ENCODE data around the gene RARS1.
"Not testable (repeated sequence)": the region's sequence is repeated elsewhere in the genome, so short reads cannot be mapped to it uniquely, and the experiment has no call there.

Gene RARS1

DNA sequence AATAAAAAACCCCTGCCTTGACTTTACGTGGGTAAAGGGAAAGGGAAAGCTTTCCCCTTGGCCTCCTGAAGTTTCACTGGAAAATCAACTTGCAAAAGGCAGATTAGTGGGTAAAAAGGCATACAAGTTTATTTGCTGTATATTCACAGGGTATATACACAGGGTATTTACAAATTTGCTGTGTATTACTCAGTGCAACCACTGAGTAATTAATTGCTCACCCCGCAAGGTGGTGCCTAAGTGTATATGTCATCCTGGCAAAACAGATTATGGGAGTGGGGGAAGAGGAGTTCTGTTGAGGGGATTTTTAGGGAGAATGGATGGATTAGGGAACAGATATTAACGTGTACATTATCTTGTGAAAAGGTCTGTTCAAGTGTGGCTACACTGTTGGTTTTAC lies 7.1 kb upstream of the RARS1 start:
- in situ Hi-C loops (cut with HindIII; ENCODE audit: low sequenced_read_pairs) = loop anchor here (10.0 kb wide), 1 partner anchor 204 kb away; no protein-coding TSS in a partner anchor

DNA sequence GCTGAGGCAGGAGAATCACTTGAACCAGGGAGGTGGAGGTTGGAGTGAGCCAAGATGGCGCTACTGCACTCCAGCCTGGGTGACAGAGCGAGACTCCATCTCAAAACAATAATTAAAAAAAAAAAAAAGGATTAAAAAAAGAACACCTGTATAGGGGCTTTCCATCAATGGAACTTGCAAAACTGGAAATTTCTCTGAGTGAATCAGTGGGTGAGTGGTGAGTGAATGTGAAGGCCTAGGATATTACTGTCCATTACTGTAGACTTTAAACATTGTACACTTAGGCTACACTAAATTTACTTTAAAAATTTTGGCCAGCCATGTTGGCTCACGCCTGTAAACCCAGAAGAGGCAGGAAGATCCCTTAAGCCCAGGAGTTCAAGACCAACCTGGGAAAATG lies 5.7 kb upstream of the RARS1 start:
- in situ Hi-C loops (cut with HindIII; ENCODE audit: low sequenced_read_pairs) = no loop called here

DNA sequence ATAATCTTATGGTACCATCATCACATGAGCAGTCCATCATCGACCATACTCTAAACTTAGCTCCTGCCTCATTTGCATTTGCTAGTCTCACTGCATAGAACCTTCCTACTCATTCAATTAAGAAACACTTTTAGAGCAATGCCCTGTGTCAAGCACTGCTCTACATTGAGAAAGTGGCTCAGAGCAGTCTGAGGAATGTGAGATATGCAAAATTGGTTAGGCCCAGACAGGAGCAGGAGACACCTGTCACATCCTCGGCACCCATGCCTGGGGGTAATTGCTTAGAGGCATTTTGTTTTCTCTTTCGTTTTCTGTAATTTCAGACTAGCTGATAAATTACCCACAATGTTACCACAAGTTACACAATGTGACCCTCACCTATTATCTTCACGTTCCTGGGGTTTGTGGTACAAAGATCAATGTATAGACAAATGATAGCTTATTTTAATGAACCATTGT lies 4.9 kb upstream of the RARS1 start:
- in situ Hi-C loops (cut with HindIII; ENCODE audit: low sequenced_read_pairs) = no loop called here

DNA sequence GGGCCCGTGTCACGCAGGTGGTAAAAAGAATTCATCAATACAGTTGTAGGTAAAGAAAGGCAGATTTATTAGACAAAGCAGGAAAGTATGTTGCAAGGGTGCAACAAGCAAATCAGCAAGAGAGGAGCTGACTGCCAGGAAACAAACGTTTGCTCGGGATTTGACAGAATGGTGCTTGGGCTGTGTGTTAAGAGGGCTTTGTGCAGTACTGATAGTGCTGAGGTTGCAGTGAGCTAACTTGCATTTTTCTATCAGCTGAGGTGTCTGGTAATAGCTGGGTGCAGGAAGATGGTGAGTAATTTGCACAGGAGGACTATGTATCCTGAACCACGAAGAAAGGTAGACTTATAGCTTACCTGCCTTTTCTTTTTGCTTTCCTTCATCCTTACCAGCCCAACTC lies 3.9 kb upstream of the RARS1 start:
- in situ Hi-C loops (cut with HindIII; ENCODE audit: low sequenced_read_pairs) = no loop called here

DNA sequence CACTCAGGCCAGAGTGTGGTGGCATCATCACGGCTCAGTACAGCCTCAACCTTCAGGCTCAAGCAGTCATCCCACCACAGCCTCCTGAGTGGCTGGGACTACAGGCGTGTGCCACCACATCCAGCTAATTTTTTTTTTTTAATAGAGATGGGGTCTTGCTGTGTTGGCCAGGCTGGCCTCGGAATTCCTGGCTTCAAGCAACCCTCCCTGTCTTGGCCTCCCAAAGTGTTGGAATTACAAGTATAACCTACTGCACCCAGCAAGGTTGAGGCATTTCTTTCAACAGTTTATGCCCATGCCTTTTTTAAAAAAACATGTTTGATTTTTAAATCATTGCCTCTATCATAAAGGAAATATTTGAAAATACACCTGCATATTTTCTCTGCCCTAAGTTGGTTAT lies 2.8 kb downstream of the RARS1 start:
- in situ Hi-C loops (cut with HindIII; ENCODE audit: low sequenced_read_pairs) = loop anchor here (5.0 kb wide), 1 partner anchor 77 kb away; no protein-coding TSS in a partner anchor

DNA sequence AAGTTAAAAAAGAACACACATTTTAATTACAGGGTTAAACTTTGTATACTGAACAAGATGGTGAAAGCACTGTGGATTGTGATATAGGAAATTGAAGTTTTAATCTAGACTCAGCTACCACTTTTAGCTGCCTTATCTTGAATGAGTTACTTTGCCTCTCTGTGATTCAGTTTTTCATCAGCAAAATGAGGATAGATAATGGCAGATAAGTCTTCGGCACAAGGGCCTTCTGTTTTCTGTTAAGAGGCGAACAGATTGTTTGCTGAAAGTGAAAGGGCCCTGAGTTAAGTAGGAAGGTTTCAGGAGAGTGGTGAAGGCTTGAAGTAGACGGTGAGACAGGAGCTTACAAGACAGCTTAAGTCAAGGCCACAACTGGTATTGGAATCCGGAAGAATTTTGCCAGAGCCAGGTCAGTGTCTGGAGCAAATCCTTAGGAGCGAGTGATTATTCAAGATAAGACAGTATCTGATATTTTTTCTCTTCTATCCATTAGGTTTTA lies 7.8 kb downstream of the RARS1 start:
- in situ Hi-C loops (cut with HindIII; ENCODE audit: low sequenced_read_pairs) = no loop called here

DNA sequence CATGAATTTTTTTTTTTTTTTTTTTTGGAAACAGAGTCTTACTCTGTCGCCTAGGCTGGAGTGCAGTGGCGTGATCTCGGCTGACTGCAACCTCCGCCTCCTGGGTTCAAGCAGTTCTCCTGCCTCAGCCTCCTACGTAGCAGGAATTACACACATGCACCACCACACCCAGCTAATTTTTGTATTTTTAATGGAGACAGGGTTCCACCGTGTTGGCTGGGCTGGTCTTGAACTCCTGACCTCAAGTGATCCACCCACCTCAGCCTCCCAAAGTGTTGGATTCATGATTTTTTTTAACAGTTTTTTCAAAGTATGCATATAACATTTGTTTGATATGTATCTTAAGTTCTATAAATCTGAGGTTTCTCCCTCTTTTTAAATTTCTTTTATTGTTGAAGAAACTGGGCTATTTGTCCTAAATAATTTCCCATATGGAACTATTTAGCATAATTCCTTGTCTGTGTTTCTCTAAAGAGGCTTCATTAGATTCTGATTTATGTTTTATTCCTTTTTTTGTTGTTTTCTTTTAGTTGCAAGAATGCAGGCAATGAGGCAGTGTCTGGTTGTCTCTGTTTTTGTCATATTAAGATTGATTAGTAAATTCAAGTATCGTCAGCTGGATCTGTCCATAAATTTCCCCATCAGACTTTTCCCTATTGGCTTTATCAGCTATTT lies 16.4 kb downstream of the RARS1 start:
- in situ Hi-C loops (cut with HindIII; ENCODE audit: low sequenced_read_pairs) = no loop called here

DNA sequence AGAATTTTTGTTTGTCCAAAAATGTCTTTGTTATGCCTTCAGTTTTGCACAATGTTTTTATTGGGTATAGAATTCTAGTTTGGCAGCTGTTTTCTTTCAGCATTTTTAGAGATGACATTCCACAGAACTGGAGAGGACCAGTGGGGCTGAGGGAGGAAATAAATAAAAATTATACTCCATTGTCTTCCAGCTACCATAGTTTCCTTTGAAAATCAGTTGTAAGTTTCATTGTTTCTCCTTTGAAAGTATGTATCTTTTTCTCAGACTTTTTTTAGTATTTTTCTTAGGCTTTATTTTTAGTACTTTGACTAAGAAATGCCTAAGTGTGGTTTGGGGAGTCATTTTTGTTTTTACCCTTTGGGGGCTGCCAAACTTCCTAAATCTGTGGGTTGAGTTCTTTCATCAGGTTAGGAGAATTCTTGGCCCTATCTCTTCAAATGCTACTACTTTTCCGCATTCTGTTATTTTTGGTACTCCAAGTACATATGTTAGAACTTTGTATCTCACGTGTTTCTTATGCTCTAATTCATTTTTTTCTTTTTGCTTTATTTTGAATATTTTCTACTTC lies 27.7 kb downstream of the RARS1 start:
- in situ Hi-C loops (cut with HindIII; ENCODE audit: low sequenced_read_pairs) = no loop called here

DNA sequence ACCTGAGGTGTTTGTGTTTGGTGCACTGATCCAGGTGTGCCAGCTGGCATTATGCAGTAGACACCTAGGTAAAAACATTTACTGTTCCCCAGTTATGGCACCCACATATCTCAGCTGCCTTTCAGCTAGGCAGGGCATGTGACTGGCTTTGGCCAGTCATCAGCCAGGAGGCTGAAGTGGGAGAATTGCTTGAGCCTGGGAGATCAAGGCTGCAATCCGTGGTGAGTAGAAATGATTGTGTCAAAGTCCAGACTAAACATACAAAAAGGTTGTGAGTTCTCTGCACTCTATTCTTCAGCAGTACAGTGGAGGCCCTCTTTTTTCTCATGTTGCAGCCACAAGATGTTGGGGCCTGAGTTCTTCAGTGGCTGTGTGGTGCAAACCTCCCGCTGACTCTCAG lies 39.6 kb downstream of the RARS1 start:
- in situ Hi-C loops (cut with HindIII; ENCODE audit: low sequenced_read_pairs) = no loop called here

DNA sequence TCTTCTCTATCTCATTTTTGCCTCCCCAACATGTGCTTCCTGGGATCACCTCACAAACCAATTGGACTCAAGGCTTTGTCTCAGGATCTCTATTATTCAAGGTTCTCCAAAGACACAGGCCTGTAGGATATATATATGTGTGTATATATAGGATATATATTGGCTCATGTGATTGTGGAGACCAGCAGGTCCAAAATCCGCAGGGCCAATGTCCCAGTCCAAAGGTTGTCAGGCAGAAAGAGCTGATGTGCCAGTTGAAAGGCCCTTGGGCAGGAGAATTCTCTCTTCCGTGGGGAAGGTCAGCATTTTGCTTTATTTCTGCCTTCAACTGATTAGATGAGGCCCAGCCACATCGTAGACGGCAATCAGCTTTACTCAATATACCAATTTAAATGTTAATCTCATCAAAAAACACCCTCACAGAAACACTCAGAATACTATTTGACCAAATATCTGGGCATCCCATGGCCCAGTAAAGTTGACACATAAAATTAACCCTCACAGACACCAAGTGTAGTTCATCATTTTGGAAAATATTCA lies 41.6 kb downstream of the RARS1 start:
- in situ Hi-C loops (cut with HindIII; ENCODE audit: low sequenced_read_pairs) = no loop called here

DNA sequence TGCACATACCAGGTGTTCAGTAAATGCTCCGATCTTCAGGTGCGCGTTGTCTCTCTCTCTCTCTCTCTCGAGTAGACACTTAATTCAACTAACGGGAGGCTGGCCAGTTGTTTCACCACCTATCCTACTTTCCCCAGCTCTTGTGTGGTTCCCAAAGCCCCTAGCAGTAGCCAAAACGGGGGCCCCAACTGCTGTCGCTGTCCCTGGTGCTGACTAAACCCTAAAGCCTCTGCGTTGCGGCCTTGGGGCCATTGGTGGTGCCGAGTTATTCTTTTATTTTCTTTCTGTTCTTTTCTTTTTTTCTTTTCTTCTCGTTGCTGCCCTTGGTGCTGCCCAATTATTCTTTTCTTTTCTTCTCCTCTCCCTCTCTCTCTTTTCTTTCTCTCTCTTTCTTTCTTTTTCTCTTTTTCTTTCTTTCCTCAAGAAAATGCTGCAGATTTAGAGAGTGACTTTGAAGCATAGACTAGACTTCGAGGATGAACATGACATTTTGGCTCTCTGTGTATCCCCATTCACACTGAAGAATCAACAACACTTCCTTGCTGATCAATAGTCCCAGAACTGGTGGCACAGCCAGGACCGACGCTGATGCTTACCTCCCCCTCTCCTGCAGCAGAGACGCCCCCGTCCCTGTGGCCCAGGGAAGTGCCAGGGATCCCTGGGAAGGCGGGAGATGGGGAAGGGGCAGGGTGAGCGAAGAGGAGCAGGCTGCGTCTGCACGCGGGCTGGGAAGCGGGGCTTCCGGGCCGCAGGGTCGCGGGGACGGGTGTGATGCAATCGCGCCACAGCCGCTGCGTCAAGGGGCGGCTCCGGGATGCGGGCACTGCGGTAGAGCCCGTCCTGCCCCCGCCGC lies 42.5 kb downstream of the RARS1 start, which contains the start of gene FBLL1:
FBLL1 (plus strand) TSS at position 785 of the 853 bp plus-strand sequence. CDS start 200 bp downstream, outside the sequence.
- in situ Hi-C loops (cut with HindIII; ENCODE audit: low sequenced_read_pairs) = no loop called here

DNA sequence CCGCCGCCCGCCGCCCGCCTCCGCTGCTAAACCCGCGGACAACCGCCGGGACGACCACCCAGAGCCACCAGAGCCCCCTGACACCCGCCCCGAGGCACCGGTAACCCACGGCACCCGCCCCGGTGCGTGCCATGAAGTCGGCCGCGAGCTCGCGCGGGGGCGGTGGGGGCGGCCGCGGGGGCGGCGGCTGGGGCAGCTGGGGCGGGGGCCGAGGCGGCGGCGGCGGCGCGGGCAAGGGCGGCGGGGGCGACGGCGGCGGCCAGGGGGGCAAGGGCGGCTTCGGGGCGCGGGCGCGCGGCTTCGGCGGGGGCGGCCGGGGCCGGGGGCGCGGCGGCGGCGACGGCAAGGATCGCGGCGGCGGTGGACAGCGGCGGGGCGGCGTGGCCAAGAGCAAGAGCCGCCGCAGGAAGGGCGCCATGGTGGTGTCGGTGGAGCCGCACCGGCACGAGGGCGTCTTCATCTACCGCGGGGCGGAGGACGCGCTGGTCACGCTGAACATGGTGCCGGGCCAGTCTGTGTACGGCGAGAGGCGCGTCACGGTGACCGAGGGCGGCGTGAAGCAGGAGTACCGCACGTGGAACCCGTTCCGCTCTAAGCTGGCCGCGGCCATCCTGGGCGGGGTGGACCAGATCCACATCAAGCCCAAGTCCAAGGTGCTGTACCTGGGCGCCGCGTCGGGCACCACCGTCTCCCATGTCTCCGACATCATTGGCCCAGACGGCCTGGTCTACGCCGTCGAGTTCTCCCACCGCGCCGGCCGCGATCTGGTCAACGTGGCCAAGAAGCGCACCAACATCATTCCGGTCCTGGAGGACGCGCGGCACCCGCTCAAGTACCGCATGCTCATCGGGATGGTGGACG lies 43.3 kb downstream of the RARS1 start:
- in situ Hi-C loops (cut with HindIII; ENCODE audit: low sequenced_read_pairs) = no loop called here

DNA sequence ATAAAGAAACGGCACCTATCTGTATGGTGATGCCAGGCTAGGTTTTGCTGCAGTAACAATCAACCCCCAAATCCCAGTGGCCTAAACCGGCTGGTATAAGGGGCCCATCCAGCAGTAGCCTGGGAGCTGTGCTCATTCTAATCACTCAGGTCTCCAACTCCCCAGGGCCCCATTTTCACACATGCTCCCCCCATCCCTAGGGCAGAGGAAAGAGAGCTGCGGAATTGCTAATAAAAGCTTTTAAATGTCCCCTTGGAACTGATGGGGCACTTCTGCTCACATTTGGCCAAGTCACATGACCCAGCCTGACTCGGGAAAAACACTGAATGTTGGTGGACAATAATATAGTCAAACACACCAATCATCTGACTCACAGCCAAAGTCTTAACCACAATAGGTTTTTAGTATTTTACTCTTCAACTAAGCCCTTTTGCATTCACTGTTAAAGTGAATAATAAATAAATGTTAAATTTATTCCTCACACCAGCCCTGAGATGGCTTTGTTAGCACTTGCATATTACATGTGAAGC lies 44.4 kb downstream of the RARS1 start:
- in situ Hi-C loops (cut with HindIII; ENCODE audit: low sequenced_read_pairs) = no loop called here

DNA sequence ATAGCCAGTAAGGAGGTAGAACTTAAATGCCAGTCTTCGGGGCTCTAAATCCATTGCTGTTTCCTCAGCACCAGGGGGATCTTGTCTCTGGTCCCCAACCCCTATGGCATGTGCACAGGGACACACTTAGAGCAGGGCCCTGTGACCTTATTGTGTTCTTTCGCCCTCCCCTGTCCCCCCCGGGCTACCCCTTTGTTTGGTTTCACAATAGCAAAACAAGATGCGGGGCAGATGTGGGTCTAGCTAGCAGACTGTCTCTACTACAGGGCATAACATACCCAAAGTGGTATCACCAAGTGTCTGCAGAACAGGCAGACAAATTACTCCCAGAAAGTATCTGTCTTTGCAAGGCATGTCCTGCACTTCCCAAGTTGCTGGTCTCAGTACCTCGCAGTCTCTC lies 44.9 kb downstream of the RARS1 start:
- in situ Hi-C loops (cut with HindIII; ENCODE audit: low sequenced_read_pairs) = no loop called here

DNA sequence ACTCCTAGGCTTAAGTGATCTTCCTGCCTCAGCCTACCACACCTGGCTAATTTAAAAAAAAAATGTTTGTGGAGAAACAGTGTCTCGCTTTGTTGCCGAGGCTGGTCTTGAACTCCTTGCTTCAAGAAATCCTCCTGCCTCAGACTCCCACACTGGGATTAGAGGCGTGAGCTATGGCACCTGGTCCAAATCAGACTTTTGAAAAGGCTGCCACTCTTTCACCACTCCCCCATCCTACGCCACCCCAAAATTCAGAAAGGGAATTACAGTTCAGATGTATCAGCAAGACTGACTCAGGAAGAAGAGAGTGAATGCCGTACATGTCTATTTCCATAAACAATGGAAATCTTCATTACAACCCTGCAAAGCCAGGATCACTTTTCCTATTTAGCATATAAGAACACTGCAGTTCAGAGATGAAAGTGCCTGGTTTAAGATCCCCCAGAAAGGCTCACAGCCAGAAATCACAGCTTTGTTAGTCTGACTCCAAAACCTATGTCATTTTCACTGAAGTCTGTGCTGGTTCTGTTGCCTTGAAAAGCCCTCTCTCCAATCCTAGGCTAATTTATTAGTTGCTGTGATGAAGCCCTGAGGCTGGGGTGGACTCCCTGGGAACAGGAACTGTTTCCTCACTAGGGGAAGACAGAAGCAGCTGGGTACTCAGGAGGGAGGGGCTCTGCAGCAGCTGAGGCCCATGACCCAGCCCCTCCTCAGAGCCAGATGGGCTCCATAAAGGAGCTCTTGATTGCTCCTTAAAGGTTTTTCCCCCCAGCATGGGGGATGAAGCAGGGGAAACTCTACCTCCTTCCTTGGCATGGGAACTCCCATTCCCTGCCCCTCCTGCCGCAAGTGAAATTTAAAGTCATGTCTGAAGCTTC lies 46.0 kb downstream of the RARS1 start:
- in situ Hi-C loops (cut with HindIII; ENCODE audit: low sequenced_read_pairs) = no loop called here

DNA sequence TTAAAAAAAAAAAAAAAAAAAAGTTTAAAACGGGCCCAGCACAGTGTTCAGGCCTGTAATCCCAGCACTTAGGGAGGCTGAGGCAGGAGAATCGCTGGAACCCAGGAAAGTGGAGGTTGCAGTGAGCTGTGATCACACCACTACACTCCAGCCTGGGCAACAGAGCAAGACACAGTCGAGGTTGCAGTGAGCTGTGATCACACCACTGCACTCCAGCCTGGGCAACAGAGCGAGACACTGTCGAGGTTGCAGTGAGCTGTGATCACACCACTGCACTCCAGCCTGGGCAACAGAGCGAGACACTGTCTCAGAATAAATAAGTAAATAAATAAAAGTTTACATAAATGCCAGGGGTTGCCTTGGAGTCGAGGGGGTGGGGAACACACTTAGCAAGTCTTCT lies 48.1 kb downstream of the RARS1 start:
- in situ Hi-C loops (cut with HindIII; ENCODE audit: low sequenced_read_pairs) = not testable (repeated sequence)

DNA sequence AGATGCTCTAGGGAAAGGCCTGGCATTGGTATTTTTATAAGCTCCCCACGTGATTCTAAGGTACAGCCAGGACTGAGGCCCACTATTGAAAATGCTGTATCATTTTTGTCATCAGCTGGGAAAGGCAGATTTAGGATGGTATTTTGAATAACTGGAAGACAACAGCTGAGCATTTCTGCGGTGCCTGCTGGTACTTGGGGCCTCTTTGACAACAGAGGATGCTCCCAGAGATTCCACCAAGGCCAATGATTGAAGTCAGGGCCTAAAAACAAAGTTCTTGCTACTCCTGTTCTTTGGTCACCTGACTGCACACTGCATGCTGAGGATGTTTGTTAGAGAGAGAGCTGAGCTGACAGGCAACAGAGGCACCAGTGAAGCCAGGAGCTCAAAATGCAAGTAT lies 50.9 kb downstream of the RARS1 start:
- in situ Hi-C loops (cut with HindIII; ENCODE audit: low sequenced_read_pairs) = no loop called here

DNA sequence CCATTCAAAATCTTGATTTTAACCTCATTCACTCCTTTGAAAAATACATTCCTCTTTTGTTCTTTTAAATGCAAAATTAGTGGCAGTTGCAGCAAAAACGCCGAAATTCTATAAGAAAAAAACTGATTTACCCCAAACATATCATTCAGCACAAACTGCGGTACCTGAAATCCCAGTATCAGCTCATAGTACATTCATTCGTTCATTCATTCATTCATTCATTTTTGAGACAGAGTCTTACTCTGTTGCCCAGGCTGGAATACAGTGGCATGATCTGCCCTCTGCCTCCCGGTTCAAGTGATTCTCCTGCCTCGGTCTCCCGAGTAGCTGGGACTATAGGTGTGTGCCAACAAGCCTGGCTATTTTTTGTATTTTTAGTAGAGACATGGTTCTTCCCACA lies 63.3 kb downstream of the RARS1 start:
- in situ Hi-C loops (cut with HindIII; ENCODE audit: low sequenced_read_pairs) = no loop called here

DNA sequence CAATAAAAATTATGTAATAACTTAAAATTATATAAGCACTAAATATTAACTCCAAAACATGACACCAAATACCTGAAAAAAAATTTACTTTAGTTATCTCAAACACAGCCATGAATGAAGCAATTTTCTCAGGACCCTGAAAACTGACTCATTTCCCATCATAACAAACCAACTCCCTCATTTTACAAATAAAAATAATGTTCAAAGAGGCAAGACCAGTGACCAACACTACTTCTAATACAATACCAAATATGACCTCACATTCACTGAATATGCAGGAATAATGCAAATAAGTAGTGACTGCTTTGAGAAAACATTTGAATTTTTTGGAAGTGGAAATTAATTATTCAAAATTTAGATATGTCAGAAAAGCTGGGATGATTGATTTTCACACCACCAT lies 64.4 kb downstream of the RARS1 start:
- in situ Hi-C loops (cut with HindIII; ENCODE audit: low sequenced_read_pairs) = no loop called here
